NK-92 (cell line): ENCODE measurements around the gene E2F3.
"Not testable (repeated sequence)": the region's sequence is repeated elsewhere in the genome, so short reads cannot be mapped to it uniquely, and the experiment has no call there.

Experiments
- DNase-seq: peaks from one replicate; lab custom pipeline; 2025; ENCODE audit not compliant: unreplicated experiment; lab: John Stamatoyannopoulos, UW

The E2F3 gene

GRCh38 chr6:20529086-20529448, 127.4 kb downstream of the E2F3 start:
- DNase-seq = not testable (repeated sequence)

GRCh38 chr6:20532881-20533280, 131.2 kb downstream of the E2F3 start:
- no peak for DNase-seq

- DNase-seq = no peak
These were observed 132.1 kb downstream of the E2F3 start for GRCh38 chr6:20533746-20534294.

GRCh38 chr6:20534295-20535262, 132.9 kb downstream of the E2F3 start, which contains the start of gene CDKAL1:
Gene CDKAL1, plus strand, starts transcription at chr6:20534457. Its CDS starts 11,894 bp downstream, at chr6:20546351.
- DNase-seq = peak; percentile 32

GRCh38 chr6:20538131-20538662, 136.5 kb downstream of the E2F3 start:
- DNase-seq = no peak

- DNase-seq = no peak
These were observed 137.2 kb downstream of the E2F3 start for GRCh38 chr6:20538907-20539306.

- no peak for DNase-seq
These were observed 137.7 kb downstream of the E2F3 start for GRCh38 chr6:20539387-20539786.

- DNase-seq = no peak
These were observed 139.0 kb downstream of the E2F3 start for GRCh38 chr6:20540683-20541082.

GRCh38 chr6:20541382-20541781, 139.7 kb downstream of the E2F3 start:
- DNase-seq = no peak

GRCh38 chr6:20542927-20543602, 141.4 kb downstream of the E2F3 start:
- DNase-seq = no peak
